Stimulated activated CD8-positive, alpha-beta memory T cell treated with anti-CD3 and anti-CD28 coated beads, Interleukin-12 subunit alpha, Interleukin-12 subunit beta, amount 100 ng/mL, for 1 hour (primary cell): ENCODE data around the gene ZNRD2.
"Not testable (repeated sequence)": the region's sequence is repeated elsewhere in the genome, so short reads cannot be mapped to it uniquely, and the experiment has no call there.

Experiments
- DNase-seq: peaks from one replicate; pipeline ENCODE4 v3.0.0-alpha.2; 2020; ENCODE audit warnings: low read depth

ZNRD2 gene

DNA sequence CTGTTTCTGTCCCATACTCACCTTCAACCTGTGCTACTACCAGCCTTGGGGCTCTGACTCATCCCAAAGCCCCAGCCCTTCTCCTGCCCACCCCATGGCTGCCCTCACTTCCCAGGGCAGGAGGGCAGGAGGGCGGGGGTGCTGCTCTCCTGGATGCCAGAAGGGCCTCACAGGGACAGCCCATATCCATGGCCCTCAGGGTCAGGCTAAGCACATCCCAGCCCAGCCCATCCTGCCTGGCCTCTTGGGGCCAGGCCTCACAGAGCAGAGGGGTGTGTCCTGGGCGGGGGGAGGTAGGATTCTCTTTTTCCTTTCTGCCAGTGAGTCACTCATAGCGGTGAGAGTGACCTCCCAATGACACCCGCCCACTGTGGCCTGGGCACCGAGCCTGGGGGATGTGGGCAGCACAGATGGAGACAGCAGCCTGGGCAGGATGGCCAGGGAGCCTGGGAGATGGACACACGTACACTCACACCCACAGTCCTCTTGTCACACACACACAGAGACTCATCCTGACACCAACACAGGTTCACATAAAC is 14.5 kb upstream of the ZNRD2 start:
- DNase-seq, result no peak

DNA sequence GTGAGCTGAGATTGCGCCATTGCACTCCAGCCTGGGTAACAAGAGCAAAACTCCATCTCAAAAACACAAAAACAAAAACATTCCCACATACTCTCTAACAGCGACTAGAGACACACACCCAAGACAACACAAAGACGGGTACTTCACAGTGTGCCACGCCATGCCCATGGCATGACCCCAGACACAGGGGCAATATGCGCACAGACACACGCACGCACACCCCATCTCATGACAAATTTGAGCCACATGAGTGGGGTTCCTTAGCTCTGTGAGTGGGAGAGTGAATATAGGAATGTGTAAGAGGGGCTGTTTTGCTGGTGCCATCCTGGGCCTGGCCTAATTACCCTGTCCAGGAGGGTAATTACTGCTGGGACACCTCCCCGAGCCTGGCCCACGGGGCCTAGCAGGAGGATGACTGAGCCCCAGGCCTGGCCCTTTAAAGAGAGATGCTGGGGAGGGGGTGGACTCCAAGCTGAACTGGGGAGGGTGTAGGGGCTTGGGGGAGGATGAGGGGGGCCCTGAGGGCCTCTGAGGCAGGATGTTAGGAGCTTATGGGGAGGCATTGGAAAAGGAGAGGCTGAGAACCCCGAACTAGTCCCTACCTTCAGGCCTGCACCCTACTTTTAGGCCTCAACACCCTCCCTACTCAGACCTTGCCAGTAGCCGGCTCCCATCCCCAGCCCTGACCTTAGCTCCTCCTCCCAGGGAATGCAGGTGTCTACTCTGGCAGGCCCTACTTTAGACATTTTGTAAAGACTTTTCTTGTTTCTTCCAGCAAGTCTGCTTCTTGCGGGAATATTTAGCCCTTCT is 13.6 kb upstream of the ZNRD2 start:
- DNase-seq, result no peak

DNA sequence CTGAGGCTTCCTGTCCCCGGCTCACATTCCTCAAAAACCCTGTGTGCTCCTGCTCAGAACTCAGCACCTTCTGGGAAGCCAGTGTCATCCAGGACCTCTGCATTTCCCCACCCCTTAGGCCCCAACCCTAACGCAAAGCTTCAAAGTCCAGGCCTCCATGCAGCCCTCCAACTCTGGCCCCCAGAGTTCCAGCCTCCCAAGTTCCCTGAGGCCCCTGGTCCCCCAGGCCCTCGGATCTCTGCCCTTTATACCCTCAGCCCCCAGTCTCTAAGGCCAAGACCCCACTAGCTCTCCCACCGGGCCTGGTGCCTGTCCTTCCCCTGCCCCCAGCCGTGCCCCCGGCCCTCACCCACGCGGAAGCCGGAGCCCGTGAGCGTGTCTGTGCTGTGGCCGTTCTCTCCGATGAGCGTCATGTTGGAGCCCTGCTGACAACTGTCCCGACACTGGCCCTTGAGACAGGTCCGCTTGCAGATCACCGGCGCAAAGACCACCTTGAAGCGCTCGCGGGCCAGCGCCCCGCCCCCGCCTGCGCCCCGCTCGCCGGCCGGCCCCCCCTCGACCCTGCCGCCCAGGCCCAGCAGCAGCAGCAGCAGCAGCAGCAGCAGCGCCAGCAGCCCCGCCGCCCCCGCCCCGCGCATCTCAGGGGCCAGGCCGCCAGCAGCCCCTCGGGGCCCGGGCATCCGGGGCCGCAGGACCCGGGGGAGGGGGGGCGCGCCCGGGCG is 12.8 kb upstream of the ZNRD2 start:
- DNase-seq, result no peak

DNA sequence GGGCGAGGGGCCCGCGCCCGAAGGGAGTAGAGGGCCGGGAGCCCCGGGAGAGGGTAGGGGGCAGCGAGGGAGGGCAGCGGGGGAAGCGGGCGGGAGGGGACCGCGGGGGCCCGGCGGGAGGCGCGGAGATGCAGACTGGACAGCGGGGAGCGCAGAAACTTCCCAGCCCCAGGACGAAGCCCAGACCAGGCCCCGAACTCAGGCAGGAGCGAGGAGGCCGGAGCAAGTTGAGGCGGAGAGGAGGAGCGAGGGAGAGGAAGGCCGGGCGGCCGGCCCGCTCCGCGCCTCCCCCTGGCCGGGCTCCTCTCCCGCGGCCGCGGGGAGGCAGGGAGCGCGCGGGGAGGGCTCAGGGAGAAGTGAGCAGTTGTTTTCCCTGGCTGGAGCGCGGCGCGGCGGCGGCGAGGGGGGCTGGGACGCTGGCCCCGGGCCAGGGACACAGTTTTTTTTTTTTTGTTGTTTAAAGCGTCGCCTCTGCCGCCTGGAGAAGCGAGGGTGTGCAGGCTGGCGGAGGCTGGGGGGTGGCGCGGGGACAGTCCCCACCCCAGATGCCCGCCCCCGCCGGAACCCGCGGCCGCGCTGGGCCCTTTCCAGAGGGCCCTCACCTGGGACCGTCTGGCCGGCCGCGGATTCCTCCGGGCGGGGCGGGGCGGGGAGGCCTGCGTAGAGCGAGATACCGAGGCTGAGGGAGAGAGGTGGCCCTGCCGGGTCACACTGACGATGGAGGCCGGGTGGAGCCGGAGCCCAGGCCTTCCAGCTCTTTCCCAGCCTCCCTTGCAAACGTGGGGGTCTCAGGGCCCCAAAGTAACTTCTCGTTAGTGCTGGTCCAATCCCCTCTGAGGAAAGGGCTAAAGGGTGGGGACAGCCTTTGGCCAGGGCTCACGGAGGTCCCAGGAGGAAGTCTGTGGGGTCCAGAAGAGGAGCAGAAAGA is 12.0 kb upstream of the ZNRD2 start, which contains the start of gene LTBP3:
TSS of gene LTBP3 (minus strand) at position 358 of the 928 bp plus-strand sequence. CDS start 400 bp downstream, outside the sequence.
- no peak for DNase-seq

DNA sequence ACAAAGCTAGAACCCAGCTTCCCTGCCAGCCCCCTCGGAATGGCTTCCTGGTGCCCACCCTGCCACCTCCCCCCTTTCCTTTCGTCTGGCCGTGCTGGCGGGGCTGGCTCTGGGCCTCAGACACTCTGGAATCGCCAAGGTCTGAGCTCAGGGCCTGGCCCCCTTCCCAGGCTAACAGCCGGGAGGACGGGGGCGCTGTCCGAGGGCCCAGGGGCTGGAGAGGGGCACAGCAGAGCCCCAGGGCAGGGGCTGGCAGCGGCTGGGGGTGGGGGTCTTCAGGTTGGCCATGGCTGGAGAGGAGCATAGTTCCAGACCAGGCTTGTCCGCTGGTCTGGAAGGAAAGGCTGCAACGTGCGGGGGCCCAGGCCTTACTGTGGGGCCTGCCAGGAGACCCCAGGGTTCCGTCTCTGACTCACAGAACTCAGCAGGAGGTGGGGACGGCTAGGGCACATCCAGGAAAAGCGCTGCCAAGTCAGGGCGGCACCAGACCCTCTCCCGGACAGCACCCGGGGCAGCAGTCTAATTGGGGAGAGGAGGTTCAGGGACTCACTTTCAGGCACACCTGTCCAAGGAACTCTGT is 11.3 kb upstream of the ZNRD2 start:
- no peak for DNase-seq

DNA sequence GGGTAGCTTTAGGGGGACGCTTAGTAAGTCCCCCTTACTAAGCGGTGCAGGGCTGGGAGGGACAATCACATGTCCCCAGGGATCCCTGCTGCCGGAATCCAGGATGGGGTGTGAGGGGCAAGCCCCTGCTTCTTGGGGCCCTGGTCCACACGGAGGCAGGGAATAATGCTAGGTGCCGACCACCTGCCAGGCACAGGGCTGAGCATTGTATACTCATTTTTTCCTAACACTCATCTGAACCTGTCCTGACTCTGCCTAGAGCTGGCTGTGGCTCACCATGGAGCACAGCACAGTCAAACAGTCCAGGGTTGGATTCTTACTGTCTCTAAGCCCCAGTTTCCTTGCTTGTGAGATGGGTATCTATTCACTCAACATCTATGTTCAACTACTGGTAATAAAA is 10.7 kb upstream of the ZNRD2 start:
- DNase-seq, result no peak

DNA sequence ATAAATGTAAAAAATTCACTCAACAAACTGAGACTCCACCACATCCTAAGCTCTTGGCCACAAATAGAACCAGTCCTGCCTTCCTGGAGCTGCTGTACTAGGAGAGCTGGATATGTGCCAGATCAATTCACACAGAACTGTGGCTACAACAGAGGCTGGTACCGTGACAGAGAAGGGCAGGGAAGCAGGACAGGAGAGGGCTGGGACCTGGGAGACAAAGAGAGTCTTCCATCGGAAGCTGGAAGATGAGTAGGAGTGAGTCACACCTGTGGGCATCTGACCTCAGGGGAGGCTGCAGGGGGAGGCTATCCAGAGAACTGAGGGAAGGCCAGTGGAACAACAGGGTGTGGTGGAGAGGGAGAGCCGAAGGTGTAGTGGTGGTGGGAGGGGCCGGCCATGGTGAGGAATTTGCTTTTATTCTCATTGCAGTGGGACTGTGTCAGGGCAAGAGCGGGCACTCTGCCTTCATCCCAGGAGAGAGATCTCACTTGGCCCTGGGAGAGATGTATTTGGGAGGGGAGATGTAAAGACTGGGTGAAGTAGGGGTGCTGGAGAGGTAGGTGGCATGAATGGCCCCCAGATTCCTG is 10.2 kb upstream of the ZNRD2 start:
- no peak for DNase-seq

DNA sequence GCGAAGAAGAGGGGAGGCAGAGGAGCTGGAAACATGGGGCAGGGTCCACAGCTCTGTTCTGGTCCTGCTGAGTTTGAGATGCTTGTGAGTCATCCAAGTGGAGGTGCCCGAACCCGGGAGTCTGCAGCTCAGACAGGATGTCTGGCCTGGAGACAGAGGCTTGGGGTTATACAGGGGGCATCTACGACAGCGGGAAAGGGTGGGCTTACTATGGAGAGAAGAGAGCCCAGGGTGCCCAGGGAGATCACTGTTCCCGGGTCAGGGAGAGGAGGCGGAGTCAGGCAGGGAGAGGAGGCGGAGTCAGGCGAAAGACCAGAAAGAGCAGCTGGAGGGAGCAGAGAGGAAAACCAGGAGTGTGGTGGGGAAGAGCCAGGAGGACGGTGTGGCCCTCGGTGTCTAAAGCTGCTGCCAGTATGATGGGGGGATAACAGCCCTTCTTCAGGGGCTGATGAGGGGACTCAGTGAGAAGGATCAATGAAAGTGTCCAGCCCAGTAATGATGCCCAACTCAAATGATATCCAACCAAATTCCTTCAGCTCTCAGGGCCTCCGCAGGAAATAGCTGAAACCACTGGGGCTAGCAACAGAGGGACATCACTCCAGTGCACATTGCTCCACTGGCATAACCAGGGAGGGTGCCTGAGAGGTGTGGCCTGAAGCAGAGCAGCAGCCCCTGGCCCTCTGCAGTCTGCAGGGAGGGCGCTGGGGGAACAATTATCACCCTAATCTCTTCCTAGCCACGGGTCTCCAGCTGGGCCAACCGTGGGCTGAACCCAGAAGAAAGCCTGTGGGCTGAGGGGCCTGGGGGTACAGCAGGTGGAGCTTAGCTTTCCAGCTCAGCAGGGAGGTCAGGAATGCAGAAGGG is 9.5 kb upstream of the ZNRD2 start:
- no peak for DNase-seq

DNA sequence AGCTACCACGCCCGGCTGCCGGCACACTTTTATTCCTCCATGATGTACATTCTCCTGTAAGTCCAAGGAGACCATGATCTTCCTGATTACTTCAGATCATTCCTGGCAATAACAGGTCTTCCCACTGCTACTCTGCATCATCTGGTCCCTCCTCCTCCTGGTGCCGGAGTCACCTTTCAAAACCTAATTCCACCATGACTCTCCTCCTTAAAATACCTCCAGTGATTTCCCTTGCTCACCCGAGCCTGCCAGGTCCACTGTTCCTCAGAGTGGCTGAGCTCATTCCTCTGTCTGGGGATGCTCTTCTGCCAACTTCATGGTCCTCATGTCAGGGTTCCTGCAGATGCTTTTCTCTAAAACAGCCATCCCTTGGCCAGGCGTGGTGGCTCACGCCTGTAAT is 8.3 kb upstream of the ZNRD2 start:
- no peak for DNase-seq

DNA sequence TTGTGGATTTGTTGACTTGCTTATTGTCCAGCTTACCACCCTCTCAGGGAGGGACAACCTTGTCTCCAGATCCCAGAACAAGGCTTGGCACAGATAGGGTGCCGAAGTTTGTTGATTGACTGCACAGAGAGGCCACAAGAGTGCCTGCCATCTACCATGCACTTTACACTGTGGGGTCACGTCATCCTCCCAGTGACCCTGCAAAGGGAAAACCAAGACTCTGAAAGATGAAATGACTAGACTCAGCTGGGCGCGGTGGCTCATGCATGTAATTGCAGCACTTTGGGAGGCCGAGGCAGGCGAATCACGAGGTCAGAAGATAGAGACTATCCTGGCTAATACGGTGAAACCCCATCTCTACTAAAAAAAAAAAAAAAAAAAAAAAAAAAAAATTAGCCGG is 7.5 kb upstream of the ZNRD2 start:
- no peak for DNase-seq

DNA sequence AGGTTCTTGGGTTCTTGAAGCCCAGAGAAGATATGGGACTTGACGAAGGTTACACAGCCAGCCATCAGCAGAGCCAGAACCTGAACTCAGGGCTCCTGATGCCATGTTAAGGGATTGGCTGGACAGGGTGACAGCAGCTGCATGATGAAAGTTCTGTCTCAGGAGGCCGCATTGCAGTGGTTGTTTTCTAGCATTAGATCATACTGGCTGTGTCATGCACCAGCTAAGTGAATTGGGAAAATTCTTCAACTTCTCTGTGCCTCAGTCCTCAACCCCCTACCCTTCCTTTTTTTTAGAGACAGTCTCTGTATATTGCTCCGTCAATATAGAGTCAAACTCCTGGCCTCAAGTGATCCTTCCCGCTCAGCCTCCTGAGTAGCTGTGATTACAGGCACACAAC is 6.7 kb upstream of the ZNRD2 start:
- DNase-seq, result no peak

DNA sequence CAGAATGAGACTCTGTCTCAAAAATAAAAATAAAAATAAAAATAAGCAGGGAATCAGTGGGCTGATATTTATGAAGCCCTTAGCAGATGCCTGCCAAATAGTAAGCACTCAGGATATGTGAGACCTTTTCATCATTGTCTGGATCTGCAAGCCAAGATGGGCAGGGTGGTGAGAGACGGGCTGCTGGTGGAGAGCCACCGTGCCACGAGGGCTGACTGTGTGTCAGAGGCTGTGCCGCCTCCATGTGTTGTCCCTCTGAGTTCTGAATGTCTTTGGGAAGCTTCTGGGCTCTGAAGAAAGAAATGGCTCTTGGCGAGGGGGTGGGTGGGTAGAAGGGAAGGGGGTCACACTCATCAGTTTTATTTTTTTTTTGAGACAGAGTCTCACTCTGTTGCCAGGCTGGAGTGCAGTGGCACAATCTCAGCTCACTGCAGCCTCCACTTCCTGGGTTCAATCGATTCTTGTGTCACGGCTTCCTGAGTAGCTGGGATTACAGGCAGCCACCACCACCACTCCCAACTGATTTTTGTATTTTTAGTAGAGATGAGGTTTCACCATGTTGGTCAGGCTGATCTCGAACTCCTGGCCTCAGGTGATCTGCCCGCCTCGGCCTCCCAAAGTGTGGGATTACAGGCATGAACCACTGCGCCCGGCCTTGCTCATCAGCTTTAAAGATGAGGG is 5.3 kb upstream of the ZNRD2 start:
- DNase-seq, result not testable (repeated sequence)

DNA sequence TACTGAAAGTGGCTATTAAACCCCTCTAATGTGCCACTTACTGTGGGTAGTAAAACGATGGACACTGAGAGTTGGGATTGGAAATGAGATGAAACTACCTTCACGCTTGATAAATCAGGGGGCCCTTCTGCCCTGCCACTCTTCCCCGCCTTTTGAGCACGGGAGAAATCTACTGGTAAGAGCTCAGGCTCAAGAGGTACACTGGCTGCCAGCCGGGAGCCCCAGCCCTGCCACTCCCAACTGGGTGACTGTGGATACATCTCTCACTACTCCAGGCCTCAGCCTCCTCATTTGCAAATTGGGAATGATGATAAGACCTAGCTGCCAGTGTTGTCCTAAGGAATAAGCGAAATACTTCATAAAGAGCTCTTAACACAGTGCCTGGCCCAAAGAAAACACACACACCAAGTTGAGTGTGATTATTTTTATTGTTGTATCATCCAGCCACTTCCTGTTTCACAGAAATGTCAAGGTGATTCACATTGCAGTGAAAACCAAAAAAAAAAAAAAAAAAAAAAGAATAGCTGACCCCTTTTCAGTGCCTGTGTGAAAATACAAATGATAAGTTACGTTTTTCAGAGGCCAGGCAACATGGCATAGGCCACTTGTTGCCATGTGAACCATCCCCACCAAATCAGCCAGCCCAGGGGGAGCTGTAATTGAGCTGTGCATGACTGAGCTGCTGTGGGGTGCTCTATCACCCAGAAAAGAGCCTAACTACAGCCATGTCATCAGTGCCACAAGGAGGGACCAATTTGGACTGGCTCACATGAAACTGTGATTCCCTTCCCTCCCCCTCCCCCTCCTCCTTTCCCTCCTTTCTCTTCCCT is 4.4 kb upstream of the ZNRD2 start:
- DNase-seq, result no peak

DNA sequence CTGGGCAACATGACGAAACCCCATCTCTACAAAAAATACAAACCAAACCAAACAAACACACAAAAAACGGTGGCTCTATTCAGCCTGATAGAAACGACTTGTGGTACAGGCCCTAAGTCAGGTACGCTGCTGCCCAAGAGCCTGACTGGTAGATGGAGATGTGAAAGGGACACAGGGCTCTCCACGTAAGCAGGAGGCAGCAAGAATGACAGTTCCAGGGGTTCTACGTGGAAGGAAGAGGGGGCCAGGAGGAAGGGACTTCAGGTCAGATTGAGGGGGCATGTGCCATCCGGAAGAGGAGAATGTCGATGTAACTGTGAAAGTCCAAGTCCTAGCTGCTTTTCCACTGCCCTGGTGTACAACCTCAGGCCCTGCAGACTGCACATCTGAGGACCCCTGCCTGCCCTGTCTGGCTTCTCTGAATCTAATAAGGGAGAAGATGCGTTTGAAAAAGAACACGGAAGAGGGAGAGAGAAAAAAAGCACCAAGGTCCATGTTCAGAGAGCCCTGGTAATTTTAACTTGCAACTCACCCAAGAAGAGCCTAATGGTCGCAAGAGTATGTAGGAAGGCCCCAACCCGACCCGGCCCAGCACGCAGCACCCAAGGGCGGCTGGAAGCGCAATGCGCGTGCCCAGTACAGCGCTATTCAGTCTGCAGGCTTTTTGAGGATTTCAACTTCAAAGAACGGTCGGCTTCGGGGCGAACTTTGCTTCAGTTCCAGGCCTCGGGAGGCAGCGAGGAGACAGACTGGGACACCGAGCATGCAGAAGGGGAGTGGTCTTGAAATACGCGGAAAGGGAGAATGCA is 909 bp upstream of the ZNRD2 start:
- DNase-seq, result no peak

DNA sequence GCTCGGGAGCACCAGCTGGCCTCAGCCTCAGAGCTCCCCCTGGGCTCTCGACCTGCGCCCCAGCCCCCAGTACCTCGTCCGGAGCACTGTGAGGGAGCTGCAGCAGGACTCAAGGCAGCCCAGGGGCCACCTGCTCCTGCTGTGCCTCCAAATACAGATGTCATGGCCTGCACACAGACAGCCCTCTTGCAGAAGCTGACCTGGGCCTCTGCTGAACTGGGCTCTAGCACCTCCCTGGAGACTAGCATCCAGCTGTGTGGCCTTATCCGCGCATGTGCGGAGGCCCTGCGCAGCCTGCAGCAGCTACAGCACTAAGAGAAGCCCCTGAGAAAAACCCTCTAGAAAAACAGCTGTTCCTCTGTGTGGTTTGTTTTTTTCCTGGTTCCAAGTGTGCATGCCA is 1.1 kb downstream of the ZNRD2 start:
- DNase-seq, result no peak

DNA sequence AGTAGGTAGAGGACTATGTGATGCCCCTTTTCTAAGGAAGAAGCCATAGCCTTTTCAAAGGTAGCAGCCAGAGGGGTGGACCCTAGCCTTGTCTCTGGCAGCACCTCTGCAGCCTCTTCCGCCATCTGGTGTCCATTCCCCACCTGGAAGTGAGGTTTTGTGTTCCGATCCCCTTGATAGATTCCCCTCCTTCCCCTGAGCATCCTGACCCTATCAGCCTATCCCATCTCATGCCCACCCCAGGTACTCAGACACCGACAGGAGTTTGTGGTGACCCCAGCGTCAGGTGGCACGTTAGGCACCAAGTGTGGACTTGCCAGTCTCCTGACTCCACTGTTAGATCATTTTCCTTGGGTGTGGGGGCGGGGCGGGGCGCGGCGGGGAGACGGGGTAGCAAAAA is 1.7 kb downstream of the ZNRD2 start:
- no peak for DNase-seq

DNA sequence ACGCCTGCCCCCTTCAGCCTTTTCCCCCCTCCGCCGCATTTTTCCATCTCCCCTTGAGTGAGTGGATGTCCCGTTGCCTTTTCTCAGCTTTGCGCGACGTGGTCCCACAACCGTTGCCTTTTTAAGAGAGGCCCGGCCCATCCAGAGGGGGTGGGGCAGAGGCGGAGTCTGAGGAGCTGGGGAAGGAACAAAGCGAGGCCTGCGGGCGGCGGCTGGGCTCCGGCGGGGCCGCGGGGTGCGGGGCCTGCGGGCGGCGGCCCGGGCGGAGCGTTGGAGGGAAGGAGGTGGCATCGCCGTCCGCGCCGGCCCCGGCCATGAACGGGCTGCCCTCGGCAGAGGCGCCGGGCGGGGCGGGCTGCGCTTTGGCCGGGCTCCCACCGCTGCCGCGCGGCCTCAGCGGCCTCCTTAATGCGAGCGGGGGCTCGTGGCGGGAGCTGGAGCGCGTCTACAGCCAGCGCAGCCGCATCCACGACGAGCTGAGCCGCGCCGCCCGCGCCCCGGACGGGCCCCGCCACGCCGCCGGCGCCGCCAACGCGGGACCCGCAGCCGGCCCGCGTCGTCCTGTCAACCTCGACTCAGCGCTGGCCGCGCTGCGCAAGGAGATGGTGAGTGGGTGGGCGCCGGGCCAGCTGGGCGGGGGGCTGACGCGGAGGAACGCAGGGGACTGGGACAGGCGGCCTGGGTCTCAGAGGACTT is 2.2 kb downstream of the ZNRD2 start, which contains the start of gene FAM89B:
TSS of gene FAM89B (plus strand) at position 183 of the 696 bp plus-strand sequence. CDS start at position 315, 132 bp downstream.
- DNase-seq, result peak; percentile 81
